HepG2 (cell line): ENCODE results near the gene RPGR. TPM values are rescaled to one million over a fixed set of nuclear protein-coding genes. Genes with fewer than 3 reads are reported as not detected.

ENCODE experiments used
- CBX5 ChIP-seq: sonication (generic); formaldehyde crosslinking; IDR thresholded peaks from 2 replicates; pipeline ENCODE4 v1.4.0; 2020; ENCODE audit warnings: missing genetic modification reagents, borderline replicate concordance
- HNRNPL ChIP-seq: fragments of 200-400 bp; formaldehyde crosslinking; IDR thresholded peaks from 2 replicates; pipeline ENCODE4 v1.6.1; 2017; ENCODE audit warnings: mild to moderate bottlenecking, low read depth, low read length
- KAT7 ChIP-seq: IDR thresholded peaks from 2 replicates; pipeline ENCODE4 v1.6.1; 2018; ENCODE audit warnings: borderline replicate concordance, missing compliant biosample characterization
- KAT8 ChIP-seq: IDR thresholded peaks from 2 replicates; pipeline ENCODE4 v1.6.1; 2016; ENCODE audit warnings: missing genetic modification reagents, missing compliant biosample characterization
- MTF1 ChIP-seq: sonication (generic); formaldehyde crosslinking; IDR thresholded peaks from 2 replicates; pipeline ENCODE4 v1.5.0; 2020; ENCODE audit warnings: missing genetic modification reagents
- NAIF1 ChIP-seq: sonication (generic); formaldehyde crosslinking; IDR thresholded peaks from 2 replicates; pipeline ENCODE4 v1.5.0; 2020; ENCODE audit warnings: mild to moderate bottlenecking, missing genetic modification reagents, borderline replicate concordance
- NFKBIZ ChIP-seq: IDR thresholded peaks from 2 replicates; pipeline ENCODE4 v1.6.1; 2018; ENCODE audit warnings: missing genetic modification reagents, missing compliant biosample characterization
- NKX3-1 ChIP-seq: sonication (generic); formaldehyde crosslinking; IDR thresholded peaks from 2 replicates; pipeline ENCODE4 v1.5.0; 2020; ENCODE audit warnings: missing genetic modification reagents
- PHF8 ChIP-seq: sonication (generic); formaldehyde crosslinking; IDR thresholded peaks from 2 replicates; pipeline ENCODE4 v1.5.0; 2020; ENCODE audit warnings: missing genetic modification reagents
- SCMH1 ChIP-seq: sonication (generic); formaldehyde crosslinking; IDR thresholded peaks from 2 replicates; pipeline ENCODE4 v1.9.0; 2021; ENCODE audit warnings: missing genetic modification reagents, mild to moderate bottlenecking, borderline replicate concordance
- SOX6 ChIP-seq, 2 experiments: fragments of 450-650 bp in 1 of 2; sonication (generic) in 1 of 2; formaldehyde crosslinking in 1 of 2; IDR thresholded peaks; 2 replicates each; pipeline versions ENCODE4 v1.4.0 to v1.6.1; 2017 to 2020; ENCODE audit warnings: antibody characterized with exemption in 1 of 2, mild to moderate bottlenecking in 1 of 2, missing genetic modification reagents in 1 of 2
- SP1 ChIP-seq, 2 experiments: fragments of 450-650 bp in 1 of 2; sonication (generic) in 1 of 2; formaldehyde crosslinking in 1 of 2; IDR thresholded peaks; 2 replicates each; pipeline versions ENCODE4 v1.4.0 to v1.6.1; 2016 to 2020; ENCODE audit warnings: missing genetic modification reagents in 1 of 2
- SRF ChIP-seq: IDR thresholded peaks from 2 replicates; pipeline ENCODE4 v1.6.1; 2011; ENCODE audit warnings: mild to moderate bottlenecking, low read depth, low read length, moderate library complexity
- ZC3H4 ChIP-seq: sonication (generic); formaldehyde crosslinking; IDR thresholded peaks from 2 replicates; pipeline ENCODE4 v1.4.0; 2020; ENCODE audit warnings: missing genetic modification reagents, borderline replicate concordance
- ZNF274 ChIP-seq: sonication (generic); formaldehyde crosslinking; IDR thresholded peaks from 2 replicates; pipeline ENCODE4 v1.5.1; 2020; ENCODE audit warnings: mild to moderate bottlenecking, missing genetic modification reagents
- ZNF282 ChIP-seq: fragments of 450-650 bp; IDR thresholded peaks from 2 replicates; pipeline ENCODE4 v1.6.1; 2018; ENCODE audit not compliant: partially characterized antibody
- ZNF317 ChIP-seq: sonication (generic); formaldehyde crosslinking; IDR thresholded peaks from 2 replicates; pipeline ENCODE4 v1.5.0; 2020; ENCODE audit warnings: mild to moderate bottlenecking, missing genetic modification reagents
- ZNF431 ChIP-seq: sonication (generic); formaldehyde crosslinking; IDR thresholded peaks from 2 replicates; pipeline ENCODE4 v1.9.0; 2022; ENCODE audit warnings: missing genetic modification reagents, low read depth, mild to moderate bottlenecking, borderline replicate concordance
- ZNF468 ChIP-seq: sonication (generic); formaldehyde crosslinking; IDR thresholded peaks from 2 replicates; pipeline ENCODE4 v1.8.0; 2022; ENCODE audit warnings: mild to moderate bottlenecking, moderate library complexity, missing genetic modification reagents
- ZNF501 ChIP-seq: sonication (generic); formaldehyde crosslinking; IDR thresholded peaks from 2 replicates; pipeline ENCODE4 v1.5.1; 2020; ENCODE audit warnings: mild to moderate bottlenecking, moderate library complexity, missing genetic modification reagents
- ZNF709 ChIP-seq: sonication (generic); formaldehyde crosslinking; IDR thresholded peaks from 2 replicates; pipeline ENCODE4 v1.5.0; 2020; ENCODE audit warnings: mild to moderate bottlenecking, missing genetic modification reagents
- ZNF772 ChIP-seq: sonication (generic); formaldehyde crosslinking; IDR thresholded peaks from 2 replicates; pipeline ENCODE4 v1.5.0; 2020; ENCODE audit warnings: mild to moderate bottlenecking, missing genetic modification reagents
- ZNF775 ChIP-seq: sonication (generic); formaldehyde crosslinking; IDR thresholded peaks from 2 replicates; pipeline ENCODE4 v1.4.0; 2020; ENCODE audit warnings: missing genetic modification reagents, mild to moderate bottlenecking, moderate library complexity, borderline replicate concordance
- polyA plus RNA-seq, 8 experiments: library from polyadenylated mRNA; depleted of rRNA in 3 of 8; stranded (reverse) in 7 of 8; unstranded in 1 of 8; fragments of >200 nt; fragmentation: Illumina TruSeq in 4 of 8; extraction: Trizol in 4 of 8; gene quantifications; 2 replicates each; pipeline versions ENCODE4 v1.2.1 to v1.2.3, GENCODE V29; 2011 to 2016; ENCODE audit warnings: low read depth in 4 of 8, missing spikeins in 1 of 8, mixed read lengths in 1 of 8; ENCODE audit not compliant: insufficient read depth in 1 of 8
- total RNA-seq, 5 experiments: library from RNA; depleted of rRNA; stranded (reverse); fragments of >200 nt; fragmentation: Illumina TruSeq; extraction: Trizol; gene quantifications; 2 replicates each; pipeline ENCODE4 v1.2.3, GENCODE V29; 2016; ENCODE audit warnings: low read depth in 1 of 5
- TF ChIP-seq, protein P1 (sequence below): sonication (generic); formaldehyde crosslinking; conservative IDR thresholded peaks from 2 replicates; pipeline ENCODE4 v1.4.0; 2020; ENCODE audit warnings: mild to moderate bottlenecking, missing genetic modification reagents, moderate library complexity
- TF ChIP-seq, protein P2 (sequence below): sonication (generic); formaldehyde crosslinking; IDR thresholded peaks from 2 replicates; pipeline ENCODE4 v1.4.0; 2020; ENCODE audit warnings: missing genetic modification reagents

Gene RPGR
- total and polyA plus RNA-seq, 2 of the 13 experiments (the other 11 are each of a cell fraction or from before 2014, with no cell fraction given), result 2.1 to 12.1 TPM

DNA sequence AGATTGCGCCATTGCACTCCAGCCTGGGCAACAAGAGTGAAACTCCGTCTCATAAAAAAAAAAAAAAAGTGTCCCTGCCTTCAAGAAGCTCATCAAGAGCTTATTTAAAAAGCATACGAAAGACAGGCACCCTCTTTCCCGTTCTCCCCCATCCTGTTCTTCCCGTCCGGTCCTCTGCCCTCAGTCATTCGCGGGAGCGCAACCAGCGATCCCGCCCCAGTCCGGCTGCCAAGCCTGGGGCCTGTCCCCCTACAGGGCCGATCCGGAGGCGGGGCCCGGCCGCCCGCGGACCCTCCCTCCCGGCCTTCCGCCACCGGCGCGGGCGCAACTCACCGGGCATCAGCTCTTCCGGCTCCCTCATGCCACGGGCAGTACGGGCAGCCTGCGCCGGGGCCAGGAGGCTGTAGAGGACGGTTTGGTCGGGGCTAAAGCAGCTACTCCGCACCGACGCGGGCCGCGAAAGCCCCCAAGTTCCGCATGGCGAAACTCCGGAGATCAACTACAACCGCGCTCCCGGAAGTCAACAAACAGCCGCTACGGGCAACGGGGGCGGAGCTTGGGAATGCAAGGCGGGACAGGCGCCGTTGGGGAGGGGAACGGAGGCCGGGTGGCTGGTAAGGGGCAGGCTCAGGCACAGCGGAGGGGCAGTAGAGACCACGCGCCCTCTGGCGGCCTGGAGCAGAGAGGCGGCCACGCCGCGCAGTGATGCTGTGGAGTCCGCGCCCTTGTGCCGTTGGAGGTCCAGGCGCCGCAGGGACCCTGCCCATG is at the start of gene RPGR (continued):
- TF ChIP-seq HNRNPL (0 out of 2 replicates have a peak, but pooled peaks have one; percentile 35), ZNF772 (CRISPR knock-in tag) (peak; percentile 77), PHF8 (CRISPR knock-in tag) (peak; percentile 87), SCMH1 (no peak), KAT8 (CRISPR knock-in tag) (peak; percentile 80), ZNF282 (no peak), KAT7 (CRISPR knock-in tag) (0 out of 2 replicates have a peak, but pooled peaks have one; percentile 58), ZNF775 (CRISPR knock-in tag) (no peak), CBX5 (no peak), ZNF709 (CRISPR knock-in tag) (peak; percentile 58; the same call in 1 of the 2 replicates), NKX3-1 (0 out of 2 replicates have a peak, but pooled peaks have one; percentile 6), ZC3H4 (no peak), ZNF317 (CRISPR knock-in tag) (0 out of 2 replicates have a peak, but pooled peaks have one; percentile 35), SP1 (IDR thresholded peaks at IDR 0.05) (no peak), SP1 (CRISPR knock-in tag; IDR thresholded peaks at IDR 0.05) (peak; percentile 89), SRF (peak; percentile 50; the same call in 1 of the 2 replicates), ZNF431 (CRISPR knock-in tag) (peak; percentile 56; the same call in 1 of the 2 replicates), ZNF468 (CRISPR knock-in tag) (no peak), ZNF501 (peak; percentile 85), NFKBIZ (CRISPR knock-in tag) (no peak), MTF1 (CRISPR knock-in tag) (no peak), SOX6 (IDR thresholded peaks at IDR 0.05) (no peak), SOX6 (CRISPR knock-in tag; IDR thresholded peaks at IDR 0.05) (peak; percentile 40), ZNF274 (no peak), NAIF1 (CRISPR knock-in tag) (no peak)
- TF ChIP-seq, protein P1, sequence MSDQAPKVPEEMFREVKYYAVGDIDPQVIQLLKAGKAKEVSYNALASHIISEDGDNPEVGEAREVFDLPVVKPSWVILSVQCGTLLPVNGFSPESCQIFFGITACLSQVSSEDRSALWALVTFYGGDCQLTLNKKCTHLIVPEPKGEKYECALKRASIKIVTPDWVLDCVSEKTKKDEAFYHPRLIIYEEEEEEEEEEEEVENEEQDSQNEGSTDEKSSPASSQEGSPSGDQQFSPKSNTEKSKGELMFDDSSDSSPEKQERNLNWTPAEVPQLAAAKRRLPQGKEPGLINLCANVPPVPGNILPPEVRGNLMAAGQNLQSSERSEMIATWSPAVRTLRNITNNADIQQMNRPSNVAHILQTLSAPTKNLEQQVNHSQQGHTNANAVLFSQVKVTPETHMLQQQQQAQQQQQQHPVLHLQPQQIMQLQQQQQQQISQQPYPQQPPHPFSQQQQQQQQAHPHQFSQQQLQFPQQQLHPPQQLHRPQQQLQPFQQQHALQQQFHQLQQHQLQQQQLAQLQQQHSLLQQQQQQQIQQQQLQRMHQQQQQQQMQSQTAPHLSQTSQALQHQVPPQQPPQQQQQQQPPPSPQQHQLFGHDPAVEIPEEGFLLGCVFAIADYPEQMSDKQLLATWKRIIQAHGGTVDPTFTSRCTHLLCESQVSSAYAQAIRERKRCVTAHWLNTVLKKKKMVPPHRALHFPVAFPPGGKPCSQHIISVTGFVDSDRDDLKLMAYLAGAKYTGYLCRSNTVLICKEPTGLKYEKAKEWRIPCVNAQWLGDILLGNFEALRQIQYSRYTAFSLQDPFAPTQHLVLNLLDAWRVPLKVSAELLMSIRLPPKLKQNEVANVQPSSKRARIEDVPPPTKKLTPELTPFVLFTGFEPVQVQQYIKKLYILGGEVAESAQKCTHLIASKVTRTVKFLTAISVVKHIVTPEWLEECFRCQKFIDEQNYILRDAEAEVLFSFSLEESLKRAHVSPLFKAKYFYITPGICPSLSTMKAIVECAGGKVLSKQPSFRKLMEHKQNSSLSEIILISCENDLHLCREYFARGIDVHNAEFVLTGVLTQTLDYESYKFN (CRISPR knock-in tag), result peak; percentile 50
- TF ChIP-seq, protein P2, sequence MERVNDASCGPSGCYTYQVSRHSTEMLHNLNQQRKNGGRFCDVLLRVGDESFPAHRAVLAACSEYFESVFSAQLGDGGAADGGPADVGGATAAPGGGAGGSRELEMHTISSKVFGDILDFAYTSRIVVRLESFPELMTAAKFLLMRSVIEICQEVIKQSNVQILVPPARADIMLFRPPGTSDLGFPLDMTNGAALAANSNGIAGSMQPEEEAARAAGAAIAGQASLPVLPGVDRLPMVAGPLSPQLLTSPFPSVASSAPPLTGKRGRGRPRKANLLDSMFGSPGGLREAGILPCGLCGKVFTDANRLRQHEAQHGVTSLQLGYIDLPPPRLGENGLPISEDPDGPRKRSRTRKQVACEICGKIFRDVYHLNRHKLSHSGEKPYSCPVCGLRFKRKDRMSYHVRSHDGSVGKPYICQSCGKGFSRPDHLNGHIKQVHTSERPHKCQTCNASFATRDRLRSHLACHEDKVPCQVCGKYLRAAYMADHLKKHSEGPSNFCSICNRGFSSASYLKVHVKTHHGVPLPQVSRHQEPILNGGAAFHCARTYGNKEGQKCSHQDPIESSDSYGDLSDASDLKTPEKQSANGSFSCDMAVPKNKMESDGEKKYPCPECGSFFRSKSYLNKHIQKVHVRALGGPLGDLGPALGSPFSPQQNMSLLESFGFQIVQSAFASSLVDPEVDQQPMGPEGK (CRISPR knock-in tag), result peak; percentile 34; the same call in 1 of the 2 replicates
